Measurements from ENCODE around the gene PPP2R3B. TPM values are rescaled to one million over a fixed set of nuclear protein-coding genes. Genes with fewer than 3 reads are reported as not detected.

Gene PPP2R3B
- total and polyA plus RNA-seq, 2 of the 13 experiments (the other 11 are each of a cell fraction or from before 2014, with no cell fraction given), result 17.0 to 21.4 TPM

GRCh38 chrX:397575-397974 is 10.9 kb upstream of the PPP2R3B start:
- Histone ChIP-seq H2AFZ (ENCODE audit: low read length) (no peak overlapping the region), H4K20me1 (ENCODE audit: insufficient read depth, low read length) (no peaks in the 10 kb centered on the region), H3K9me3 (ENCODE audit: low read length) (no peaks in the 10 kb centered on the region), H3K27me3 (ENCODE audit: control insufficient read depth in 1 of 2, insufficient read depth in 2 of 2, low read length in 2 of 2) (no peaks in the 10 kb centered on the region), H3K4me2 (ENCODE audit: low read depth, low read length) (no peak overlapping the region), H3K9ac (ENCODE audit: insufficient read depth, low read depth, low read length) (no peak overlapping the region), H3K36me3 (replicated peaks in 1 of 2; ENCODE audit: control insufficient read depth in 1 of 2, insufficient read depth in 2 of 2, low read length in 2 of 2) (no peaks in the 10 kb centered on the region), H3K79me2 (ENCODE audit: insufficient read depth, low read length) (no peaks in the 10 kb centered on the region), H3K4me3 (replicated peaks in 1 of 3; ENCODE audit: insufficient read depth in 1 of 3, low read depth in 2 of 3, low read length in 3 of 3) (no peak overlapping the region), H3K27ac (ENCODE audit: extremely low read length, insufficient read depth, low read length) (no peak overlapping the region), H3K4me1 (ENCODE audit: insufficient read depth, low read length) (no peaks in the 10 kb centered on the region)
- POLR2A ChIA-PET, result no interaction called here
- FAIRE-seq (no peak), DNase-seq (ENCODE audit: low spot score) (no peak), ATAC-seq (no peak)
- no TSS peak for BruUV-seq (replicated peaks)
- CTCF ChIA-PET (ENCODE audit: low intra/inter-chr PET ratio, low total read pairs), result no interaction called here
- in situ Hi-C loops (cut with HindIII; ENCODE audit: extremely low pct_ligation_motif_present, low pct_unique_long_range_greater_than_20kb) (no loop called here), intact Hi-C loops (cut with micrococcal nuclease; ENCODE audit: unreplicated experiment) (no loop called here)
- WGBS (ENCODE audit: low lambda C conversion rate), result 62% methylated on average over 17 of the region's 20 CpGs
- TF ChIP-seq ZNF841 (CRISPR knock-in tag; IDR thresholded peaks at IDR 0.05; ENCODE audit: borderline replicate concordance), result no peak
- no peak for TF ChIP-seq HNRNPL (IDR thresholded peaks at IDR 0.05; ENCODE audit: low read depth, low read length)
- TF ChIP-seq TFAP4 (IDR thresholded peaks at IDR 0.05; ENCODE audit: borderline replicate concordance, low read depth), result no peak
- no peak for TF ChIP-seq FOXK2 (IDR thresholded peaks at IDR 0.05)
- no peak for TF ChIP-seq ZNF142 (CRISPR knock-in tag; IDR thresholded peaks at IDR 0.05)
- no peak for TF ChIP-seq REL (CRISPR knock-in tag; conservative IDR thresholded peaks at IDR 0.05)
- no peak for TF ChIP-seq HOXA9 (CRISPR knock-in tag; IDR thresholded peaks at IDR 0.05; ENCODE audit: borderline replicate concordance)
- no peak for TF ChIP-seq ARNT (IDR thresholded peaks at IDR 0.05)
- TF ChIP-seq ZNF616 (CRISPR knock-in tag; IDR thresholded peaks at IDR 0.05; ENCODE audit: low read depth), result no peak
- TF ChIP-seq TCF7 (IDR thresholded peaks at IDR 0.05; ENCODE audit: low read depth), result no peak
- no peak for TF ChIP-seq NCOA1 (CRISPR knock-in tag; IDR thresholded peaks at IDR 0.05)
- TF ChIP-seq ELF3 (CRISPR knock-in tag; IDR thresholded peaks at IDR 0.05), result no peak
- no peak for TF ChIP-seq PAF1 (CRISPR knock-in tag; IDR thresholded peaks at IDR 0.05)
- TF ChIP-seq ZNF484 (CRISPR knock-in tag; IDR thresholded peaks at IDR 0.05; ENCODE audit: borderline replicate concordance, low read depth), result no peak
- no peak for TF ChIP-seq BRCA1 (CRISPR knock-in tag; IDR thresholded peaks at IDR 0.05)

Measured in HepG2 (cell line).